ENCODE measurements around the gene SPHKAP.

- TF ChIP-seq POLR2A (IDR thresholded peaks at IDR 0.05): no peak
- TF ChIP-seq, protein P1, sequence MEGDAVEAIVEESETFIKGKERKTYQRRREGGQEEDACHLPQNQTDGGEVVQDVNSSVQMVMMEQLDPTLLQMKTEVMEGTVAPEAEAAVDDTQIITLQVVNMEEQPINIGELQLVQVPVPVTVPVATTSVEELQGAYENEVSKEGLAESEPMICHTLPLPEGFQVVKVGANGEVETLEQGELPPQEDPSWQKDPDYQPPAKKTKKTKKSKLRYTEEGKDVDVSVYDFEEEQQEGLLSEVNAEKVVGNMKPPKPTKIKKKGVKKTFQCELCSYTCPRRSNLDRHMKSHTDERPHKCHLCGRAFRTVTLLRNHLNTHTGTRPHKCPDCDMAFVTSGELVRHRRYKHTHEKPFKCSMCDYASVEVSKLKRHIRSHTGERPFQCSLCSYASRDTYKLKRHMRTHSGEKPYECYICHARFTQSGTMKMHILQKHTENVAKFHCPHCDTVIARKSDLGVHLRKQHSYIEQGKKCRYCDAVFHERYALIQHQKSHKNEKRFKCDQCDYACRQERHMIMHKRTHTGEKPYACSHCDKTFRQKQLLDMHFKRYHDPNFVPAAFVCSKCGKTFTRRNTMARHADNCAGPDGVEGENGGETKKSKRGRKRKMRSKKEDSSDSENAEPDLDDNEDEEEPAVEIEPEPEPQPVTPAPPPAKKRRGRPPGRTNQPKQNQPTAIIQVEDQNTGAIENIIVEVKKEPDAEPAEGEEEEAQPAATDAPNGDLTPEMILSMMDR (IDR thresholded peaks at IDR 0.05): no peak
These were observed 36.5 kb downstream of the SPHKAP start for GRCh38 chr2:228144961-228145360.

Data from thyroid gland (tissue), 4 donors.